ENCODE results near the gene TMED3.
"Not testable (repeated sequence)": the region's sequence is repeated elsewhere in the genome, so short reads cannot be mapped to it uniquely, and the experiment has no call there.

TMED3 gene

DNA sequence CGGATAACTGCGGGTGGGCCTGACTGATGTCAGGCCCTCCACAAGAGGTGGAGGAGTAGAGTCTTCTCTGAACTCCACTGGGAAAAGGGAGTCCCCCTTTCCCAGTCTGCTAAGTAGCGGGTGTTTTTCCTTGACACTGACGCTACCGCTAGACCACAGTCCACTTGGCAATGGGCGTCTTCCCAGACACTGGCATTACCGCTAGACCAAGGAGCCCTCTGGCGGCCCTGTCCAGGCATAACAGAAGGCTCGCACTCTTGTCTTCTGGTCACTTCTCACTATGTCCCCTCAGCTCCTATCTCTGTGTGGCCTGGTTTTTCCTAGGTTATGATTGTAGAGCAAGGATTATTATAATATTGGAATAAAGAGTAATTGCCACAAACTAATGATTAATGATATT is 9.1 kb downstream of the TMED3 start:
- DNase-seq = not testable (repeated sequence)

DNA sequence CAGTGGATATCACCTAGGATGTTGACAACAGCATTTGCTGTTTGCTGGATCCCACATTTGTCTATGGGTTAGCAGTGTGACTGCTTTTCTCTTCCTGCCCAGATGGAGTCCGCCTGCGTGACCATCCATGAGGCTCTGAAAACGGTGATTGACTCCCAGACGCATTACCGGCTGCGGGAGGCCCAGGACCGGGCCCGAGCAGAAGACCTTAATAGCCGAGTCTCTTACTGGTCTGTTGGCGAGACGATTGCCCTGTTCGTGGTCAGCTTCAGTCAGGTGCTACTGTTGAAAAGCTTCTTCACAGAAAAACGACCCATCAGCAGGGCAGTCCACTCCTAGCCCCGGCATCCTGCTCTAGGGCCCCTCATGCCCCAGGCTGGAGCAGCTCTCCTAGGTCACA is 11.0 kb downstream of the TMED3 start:
- DNase-seq = no peak

DNA sequence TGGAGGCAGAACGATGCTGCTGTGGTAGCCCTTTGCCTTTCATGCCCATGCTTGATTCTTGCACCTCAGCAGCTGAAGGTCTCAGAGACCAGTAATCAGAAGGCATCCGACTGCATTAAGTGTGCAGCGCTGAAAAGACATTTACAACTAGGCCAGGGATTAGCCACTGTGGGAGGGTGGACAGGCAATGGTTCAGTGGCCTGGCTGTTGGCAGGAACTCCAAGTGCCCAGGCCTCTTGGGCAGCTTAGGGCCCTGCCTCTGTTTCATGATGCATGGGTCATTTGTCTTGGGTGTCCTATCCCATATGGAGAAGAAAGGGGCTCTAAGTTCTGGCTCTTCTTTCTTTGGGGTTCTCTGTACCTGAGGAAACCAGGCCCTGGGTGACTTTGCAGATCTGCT is 11.4 kb downstream of the TMED3 start:
- no peak for DNase-seq

DNA sequence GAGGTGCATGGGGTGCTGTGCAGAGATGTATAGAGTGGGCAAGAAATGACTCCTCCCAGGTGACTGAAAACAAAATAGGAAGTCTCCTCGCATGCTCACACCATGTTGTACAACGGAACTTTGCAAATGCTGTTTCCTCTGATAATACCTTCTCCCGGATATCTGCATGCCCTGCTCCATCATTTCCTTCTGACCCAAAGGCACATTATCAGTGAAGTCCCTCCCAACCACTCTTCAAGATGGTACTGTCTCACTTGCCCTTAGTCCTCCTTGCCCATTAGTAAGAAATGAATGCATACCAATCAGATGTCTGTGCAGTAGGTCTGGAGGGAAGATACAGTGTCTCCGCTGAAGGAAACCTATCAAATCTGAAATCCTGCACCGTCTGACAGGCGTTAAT is 12.0 kb downstream of the TMED3 start:
- DNase-seq = no peak

DNA sequence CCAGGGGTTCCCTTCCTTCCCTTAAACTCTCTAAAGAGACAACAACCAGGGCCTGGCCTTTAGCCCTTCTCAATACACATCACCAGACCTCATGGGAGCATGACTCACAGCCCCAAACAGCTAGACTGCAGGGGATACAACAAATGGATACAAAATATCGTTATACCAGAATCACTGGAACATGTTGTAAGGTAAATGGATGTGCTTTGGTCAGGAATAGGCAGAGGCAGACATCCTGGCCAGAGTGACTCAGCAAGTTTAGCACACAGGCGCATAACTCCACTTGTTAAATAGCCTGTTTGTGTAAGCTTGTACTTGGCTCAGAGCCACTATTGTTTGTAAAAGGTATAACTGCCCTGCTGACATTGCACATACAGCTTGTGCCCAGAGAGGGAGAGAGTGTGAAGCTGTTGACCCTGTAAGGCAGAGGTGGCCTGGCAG is 18.3 kb downstream of the TMED3 start:
- no peak for DNase-seq

DNA sequence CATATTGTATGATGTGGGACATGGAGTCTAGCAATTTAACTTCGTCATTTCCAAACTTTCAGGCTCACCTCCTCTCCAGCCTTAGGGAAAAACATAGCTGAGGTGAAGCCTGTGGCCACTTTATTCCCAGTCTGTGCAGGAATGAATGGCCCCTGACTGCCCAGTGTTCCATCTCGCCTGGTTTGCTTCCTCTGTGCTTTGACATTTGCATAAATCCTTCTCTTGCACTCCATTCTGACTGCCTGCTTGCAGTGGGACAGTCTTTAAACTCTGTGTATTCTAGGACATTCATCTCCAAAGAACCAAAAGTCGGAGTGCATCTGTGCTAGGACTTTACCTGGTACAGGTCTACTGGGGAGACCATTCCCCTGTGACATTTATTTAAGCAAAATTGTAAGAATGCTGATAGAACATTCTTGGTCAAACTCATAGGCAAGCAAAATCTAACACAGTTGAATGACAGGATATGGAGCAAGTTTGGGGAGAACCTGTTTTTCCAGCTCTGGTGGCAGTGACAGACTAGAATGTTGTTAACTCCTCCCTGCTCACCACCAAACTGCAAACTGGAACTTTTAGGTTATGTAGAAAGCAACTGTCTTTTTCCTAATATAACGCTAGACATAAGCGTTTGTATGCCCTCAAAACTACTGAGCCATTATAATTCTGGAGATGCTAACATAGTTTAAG is 22.1 kb downstream of the TMED3 start:
- no peak for DNase-seq

DNA sequence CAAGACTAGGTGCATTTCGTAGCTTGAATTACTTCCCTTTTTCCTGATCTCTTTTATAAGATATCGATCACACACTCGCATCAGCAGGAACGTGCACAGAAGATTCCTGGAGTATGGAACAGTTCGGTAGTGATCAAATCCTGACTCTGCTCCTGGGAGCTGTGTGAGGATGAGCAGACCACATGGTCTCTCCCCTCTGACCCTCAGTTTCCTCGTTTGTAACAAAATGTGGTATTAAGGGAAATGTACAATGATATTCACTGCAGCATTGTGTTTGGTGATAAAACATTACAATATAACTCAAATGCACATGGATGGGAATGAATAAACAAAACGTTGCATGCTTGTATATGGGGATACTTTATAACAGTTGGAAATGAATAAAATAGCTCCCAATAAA is 26.7 kb downstream of the TMED3 start:
- DNase-seq = no peak

DNA sequence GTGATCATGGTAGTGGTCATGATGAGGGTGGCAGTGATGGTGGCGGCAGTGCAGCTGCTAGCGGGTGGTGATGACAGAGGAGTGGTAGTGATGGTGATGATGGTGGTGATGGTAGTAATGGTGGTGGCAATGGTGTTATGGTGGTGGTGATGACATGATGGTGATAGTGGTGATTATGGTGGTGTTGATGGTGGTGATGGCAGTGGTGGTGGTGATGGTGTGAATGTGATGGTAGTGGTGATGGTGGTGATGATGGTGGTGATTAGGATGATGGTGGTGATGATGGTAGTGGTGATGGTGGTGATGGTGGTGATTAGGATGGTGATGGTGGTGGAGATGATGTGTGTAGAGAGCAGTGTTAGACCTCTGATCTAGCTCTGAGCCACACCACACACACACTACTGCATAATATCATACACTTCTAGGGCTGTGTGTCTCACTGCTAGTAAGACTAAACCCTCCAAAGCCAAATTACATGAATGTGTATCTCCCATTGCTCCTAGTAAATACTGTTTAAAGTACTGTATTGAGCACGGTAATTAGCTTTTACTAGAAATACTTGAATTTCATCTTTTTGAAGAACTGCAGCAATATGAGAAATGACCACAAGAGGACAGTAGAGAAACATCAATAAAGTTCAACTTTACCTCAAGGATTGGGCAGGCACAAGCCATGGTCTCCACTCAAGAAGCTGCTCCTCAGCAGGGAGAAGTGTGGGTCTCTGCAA is 28.8 kb downstream of the TMED3 start:
- no peak for DNase-seq

DNA sequence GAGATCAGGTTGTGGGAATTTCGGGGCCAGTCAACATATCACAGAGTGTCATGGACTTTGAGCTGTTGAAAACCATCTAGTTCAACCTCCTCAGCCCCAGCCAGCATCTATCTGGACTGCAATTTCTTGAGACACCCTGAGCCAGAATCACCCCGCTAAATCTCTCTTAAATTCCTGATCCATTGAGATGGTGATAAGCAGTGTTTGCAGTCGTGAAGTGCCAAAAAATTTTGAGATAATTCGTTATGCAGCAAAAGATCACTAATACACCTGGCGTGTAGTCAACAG is 29.3 kb downstream of the TMED3 start:
- DNase-seq = no peak

DNA sequence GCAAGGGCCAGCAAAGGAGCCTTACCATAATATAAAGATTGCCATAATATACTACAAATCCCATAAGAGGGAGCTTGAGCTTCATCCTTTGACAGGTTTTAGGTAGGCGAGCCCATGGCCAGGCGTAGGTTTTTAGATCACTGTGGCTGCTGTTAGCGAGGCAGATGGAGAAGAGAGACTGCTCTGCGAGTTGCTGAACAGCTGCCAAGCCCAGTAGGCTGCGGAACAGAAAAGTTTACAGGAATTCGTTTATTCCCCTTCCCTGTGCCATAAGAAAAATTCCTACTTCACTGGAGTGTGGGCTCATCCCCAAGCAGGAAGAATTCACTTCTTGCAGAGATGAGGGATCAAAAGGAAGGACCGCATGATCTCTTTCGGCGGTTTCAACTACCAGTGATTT is 30.5 kb downstream of the TMED3 start:
- no peak for DNase-seq

DNA sequence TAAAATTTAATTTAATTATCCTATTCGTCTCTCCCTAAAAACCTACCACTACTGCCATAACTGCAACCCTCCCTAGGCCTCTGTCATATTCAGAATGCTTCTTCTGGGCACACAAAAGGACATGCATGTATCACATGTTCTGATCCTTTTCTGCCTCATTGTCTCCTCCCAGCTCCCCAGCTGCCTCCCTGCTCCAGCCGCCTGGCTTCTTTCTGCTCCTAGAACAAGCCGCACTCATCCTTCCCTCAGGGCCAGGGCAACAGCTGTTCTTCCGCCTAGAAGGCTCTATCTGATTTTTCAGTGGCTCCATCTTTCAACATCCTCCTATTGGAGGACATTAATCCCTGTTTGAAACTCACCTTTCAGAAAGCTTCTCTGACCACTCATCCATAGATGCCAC is 38.6 kb downstream of the TMED3 start:
- DNase-seq = no peak

DNA sequence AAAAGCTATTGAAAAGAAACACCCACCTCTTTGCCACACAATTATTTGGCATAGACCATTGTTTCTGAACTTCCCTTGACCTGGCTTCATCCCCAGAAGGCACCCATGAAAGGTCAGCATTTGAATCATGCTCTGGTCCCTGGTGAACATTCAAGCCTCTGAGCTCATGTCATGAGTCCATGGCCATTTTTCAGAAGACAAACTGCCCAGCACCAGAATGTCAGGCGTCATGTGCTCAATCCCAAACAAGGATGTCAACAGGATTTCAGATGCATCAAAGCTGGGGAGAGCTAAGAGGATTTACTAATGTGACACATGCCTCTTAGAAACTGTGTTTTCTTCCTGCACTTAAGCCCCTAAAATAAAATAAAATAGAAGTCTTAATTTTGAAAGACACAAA is 41.3 kb downstream of the TMED3 start:
- DNase-seq = no peak

DNA sequence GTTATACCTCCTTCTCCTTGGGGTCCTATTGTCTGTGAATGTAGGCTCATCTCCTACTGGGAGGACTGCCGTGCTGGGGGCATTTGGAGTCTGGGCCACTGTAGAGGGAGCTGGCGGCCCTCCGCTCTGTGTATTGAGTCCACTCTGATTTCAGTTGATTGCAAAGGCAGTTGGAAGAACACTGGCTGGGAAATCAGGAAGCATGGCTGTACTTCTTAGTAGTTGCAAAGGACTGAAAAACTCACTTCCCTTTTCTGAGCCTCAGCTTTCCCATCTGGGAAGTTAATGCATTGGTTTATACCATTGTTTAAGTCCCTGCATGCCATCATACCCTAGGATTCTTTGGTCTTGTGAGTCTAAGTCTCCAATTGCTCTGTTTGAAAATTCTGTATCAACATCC is 46.7 kb downstream of the TMED3 start:
- no peak for DNase-seq

DNA sequence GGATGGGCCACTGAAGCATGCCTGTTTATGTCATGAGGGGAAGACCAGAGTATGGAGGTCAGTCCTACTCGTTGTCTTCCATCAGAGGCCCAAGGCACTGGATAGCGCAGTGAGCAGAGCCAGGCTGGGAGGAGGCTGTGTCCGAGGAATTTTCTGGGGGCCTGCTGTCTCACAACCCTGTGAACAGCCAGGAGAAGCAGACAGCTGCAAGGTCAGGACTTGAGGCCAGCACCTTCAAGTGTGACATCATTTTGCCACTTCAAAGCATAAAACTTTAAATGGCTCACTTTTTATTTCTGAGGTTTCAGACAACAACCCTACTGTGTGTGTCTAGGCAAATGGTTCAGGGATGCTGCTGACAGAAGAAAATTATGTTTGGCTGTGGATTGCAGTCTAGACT is 47.2 kb downstream of the TMED3 start:
- DNase-seq = no peak

DNA sequence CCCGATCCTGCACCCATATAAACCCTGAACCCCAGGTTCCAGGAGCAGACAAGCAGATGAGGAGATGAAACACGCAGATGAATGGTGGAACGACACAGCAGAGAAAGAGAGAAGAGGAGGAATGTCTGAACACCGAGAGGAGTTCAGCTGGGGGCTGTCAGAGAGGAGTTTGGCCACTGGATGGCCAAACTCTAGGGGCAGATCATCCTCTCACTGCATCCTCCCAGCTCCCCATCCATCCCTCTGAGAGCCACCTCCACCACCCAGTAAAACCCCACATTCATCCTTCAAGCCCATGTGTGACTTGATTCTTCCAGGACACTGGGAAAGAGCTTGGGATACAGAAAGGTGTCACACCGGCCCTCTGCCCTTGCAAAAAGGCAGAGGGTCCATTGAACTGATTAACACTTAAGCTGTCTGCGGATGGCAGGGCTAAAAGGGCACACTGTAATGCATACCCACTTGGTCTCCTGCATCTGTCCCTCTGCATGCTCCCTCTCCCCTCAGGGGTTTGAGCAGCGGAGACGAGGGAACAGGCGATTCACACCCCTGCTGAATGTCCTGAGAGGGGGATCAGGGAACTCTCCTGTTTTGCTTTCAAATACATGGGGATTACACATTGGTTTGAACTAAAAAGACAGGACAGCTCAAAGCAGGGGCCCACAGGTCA is 53.8 kb downstream of the TMED3 start:
- DNase-seq = no peak

DNA sequence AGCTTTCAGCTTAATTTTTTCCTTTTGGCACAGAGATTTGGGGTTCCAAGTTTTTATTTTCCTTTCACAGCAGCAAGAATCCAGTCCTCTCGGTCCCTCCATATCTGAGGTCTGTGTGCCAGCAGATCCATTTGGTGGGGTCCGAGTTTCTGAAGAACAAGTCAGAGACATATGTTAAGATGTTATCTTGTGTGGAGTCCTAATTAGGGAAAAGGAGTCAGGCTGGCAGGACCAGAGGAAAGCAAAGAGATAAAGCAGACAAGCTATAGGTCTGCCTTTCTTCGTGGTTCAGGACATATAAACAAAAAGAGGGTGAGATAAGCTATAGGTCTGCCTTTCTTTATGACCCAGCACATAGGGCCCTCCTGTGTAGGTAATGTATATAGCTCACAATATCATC is 54.9 kb downstream of the TMED3 start:
- DNase-seq = no peak

DNA sequence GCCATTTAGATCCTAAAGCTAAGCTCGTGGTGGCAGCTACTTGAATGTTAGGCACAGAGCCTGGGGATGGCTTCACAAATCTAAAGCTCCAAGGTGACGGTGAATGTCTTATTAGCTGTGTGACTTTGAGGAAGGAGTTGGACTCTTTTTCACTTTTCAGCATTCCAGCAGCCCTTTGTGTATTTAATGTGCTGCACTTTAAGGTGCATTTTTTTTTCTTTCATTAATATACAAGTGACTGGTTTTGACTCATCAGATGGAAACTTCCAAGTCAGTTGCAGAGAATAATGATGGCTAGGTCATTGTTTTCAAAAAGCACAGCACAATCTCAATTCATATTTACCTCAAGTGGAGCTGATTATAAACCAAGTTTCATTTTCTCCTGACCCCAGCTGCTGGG is 55.8 kb downstream of the TMED3 start:
- no peak for DNase-seq

DNA sequence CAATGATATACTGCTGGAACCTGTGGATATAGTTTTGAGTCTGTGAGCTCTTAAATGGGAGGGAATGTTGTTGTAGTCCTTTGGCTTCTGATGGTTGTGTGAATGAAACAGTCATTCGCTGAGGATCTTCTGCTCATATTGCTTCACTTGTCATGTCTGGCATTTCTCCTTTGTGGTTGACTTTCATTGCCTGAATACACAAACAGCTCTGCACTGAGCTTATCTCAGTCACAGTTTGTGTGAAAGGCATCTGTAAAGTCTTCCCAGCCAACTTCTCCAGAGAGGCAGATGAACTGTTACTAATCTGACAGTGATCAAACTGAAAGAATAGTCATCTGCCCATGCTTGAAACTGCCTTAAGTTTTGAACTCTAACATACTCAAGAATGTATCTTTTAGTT is 59.8 kb downstream of the TMED3 start:
- no peak for DNase-seq

DNA sequence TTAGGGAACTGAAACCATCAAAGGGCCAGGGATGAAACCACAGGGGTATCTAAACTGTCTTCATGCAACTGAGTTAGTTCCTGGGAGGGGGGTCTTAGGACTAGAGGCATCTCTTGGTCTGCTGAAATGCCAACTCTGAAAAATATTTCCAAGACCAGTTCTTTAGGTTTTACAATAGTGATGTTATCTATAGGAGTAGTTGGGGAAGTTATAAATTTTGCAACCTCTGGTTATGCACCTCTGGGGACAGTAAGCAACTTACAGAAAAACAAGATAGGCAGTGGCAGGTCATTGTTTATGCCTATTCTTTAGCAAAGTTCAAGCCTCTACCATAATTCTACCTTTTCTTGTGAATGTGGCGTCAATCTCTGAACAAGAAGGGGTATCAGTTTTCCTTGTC is 60.7 kb downstream of the TMED3 start:
- no peak for DNase-seq

DNA sequence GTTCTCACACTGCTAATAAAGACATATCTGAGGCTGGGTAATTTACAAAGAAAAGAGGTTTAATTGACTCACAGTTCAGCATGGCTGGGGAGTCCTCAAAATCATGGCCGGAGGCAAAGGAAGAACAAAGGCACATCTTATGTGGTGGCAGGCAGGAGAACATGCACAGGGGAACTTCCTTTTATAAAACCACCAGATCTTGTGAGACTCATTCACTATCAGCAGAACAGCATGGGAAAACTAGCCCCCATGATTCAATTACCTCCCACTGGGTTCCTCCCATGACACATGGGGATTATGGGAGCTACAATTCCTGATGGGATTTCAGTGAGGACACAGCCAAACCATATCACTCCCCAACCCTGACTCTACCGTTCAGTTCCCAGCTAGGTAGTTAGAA is 61.5 kb downstream of the TMED3 start:
- no peak for DNase-seq
